H9 (cell line): ENCODE measurements around the gene CFAP43. TPM values are rescaled to one million over a fixed set of nuclear protein-coding genes. Genes with fewer than 3 reads are reported as not detected.

Source experiments
- DNase-seq: peaks from one replicate; pipeline ENCODE4 v3.0.0-alpha.2; 2017
- H2AFZ ChIP-seq: one replicate; pipeline ENCODE4 v1.6.1; 2013; ENCODE audit warnings: mild to moderate bottlenecking, low read length, control low read depth, moderate library complexity
- H2AK5ac ChIP-seq: 2 replicates; pipeline ENCODE4 v1.6.1; 2013; ENCODE audit warnings: low read length, control low read depth, mixed read lengths; ENCODE audit not compliant: insufficient read length
- H2BK120ac ChIP-seq: one replicate; pipeline ENCODE4 v1.6.1; 2013; ENCODE audit warnings: low read depth, mild to moderate bottlenecking, low read length, control low read depth, inconsistent platforms; ENCODE audit not compliant: poor library complexity, severe bottlenecking
- H2BK12ac ChIP-seq: 2 replicates; pipeline ENCODE4 v1.6.1; 2013; ENCODE audit warnings: low read length, control low read depth, mixed read lengths, low read depth; ENCODE audit not compliant: insufficient read length
- H2BK15ac ChIP-seq: 2 replicates; pipeline ENCODE4 v1.6.1; 2013; ENCODE audit warnings: low read depth, low read length, control low read depth
- H2BK20ac ChIP-seq: one replicate; pipeline ENCODE4 v1.6.1; 2013; ENCODE audit warnings: low read depth, mild to moderate bottlenecking, low read length, control low read depth, inconsistent platforms; ENCODE audit not compliant: poor library complexity, severe bottlenecking
- H2BK5ac ChIP-seq: 2 replicates; pipeline ENCODE4 v1.6.1; 2013; ENCODE audit warnings: low read length, control low read depth, mixed read lengths; ENCODE audit not compliant: insufficient read length
- H3K14ac ChIP-seq: 2 replicates; pipeline ENCODE4 v1.6.1; 2013; ENCODE audit warnings: low read length, control low read depth; ENCODE audit not compliant: insufficient read depth
- H3K18ac ChIP-seq: 2 replicates; pipeline ENCODE4 v1.6.1; 2013; ENCODE audit warnings: low read depth, mild to moderate bottlenecking, mixed read lengths, low read length, control low read depth; ENCODE audit not compliant: insufficient read length
- H3K23ac ChIP-seq: 2 replicates; pipeline ENCODE4 v1.6.1; 2013; ENCODE audit warnings: low read length, control low read depth, mixed read lengths, low read depth; ENCODE audit not compliant: insufficient read length
- H3K23me2 ChIP-seq: 2 replicates; pipeline ENCODE4 v1.6.1; 2013; ENCODE audit warnings: low read depth, mild to moderate bottlenecking, mixed read lengths, low read length, control low read depth; ENCODE audit not compliant: insufficient read length, poor library complexity, severe bottlenecking
- H3K27ac ChIP-seq: 2 replicates; pipeline ENCODE4 v1.5.1; 2013; ENCODE audit warnings: low read length, control low read depth, mixed read lengths, low read depth; ENCODE audit not compliant: insufficient read length
- H3K27me3 ChIP-seq: 2 replicates; pipeline ENCODE4 v1.6.1; 2013; ENCODE audit warnings: low read length, control low read depth, inconsistent platforms; ENCODE audit not compliant: insufficient read depth
- H3K4ac ChIP-seq: 2 replicates; pipeline ENCODE4 v1.6.1; 2013; ENCODE audit warnings: low read depth, mild to moderate bottlenecking, control low read depth, inconsistent platforms, low read length, moderate library complexity
- H3K4me1 ChIP-seq: 2 replicates; pipeline ENCODE4 v1.6.1; 2013; ENCODE audit warnings: low read length, control low read depth, inconsistent platforms; ENCODE audit not compliant: insufficient read depth
- H3K4me2 ChIP-seq: 2 replicates; pipeline ENCODE4 v1.6.1; 2013; ENCODE audit warnings: low read length, control low read depth, mixed read lengths; ENCODE audit not compliant: insufficient read length, insufficient read depth
- H3K56ac ChIP-seq: 2 replicates; pipeline ENCODE4 v1.6.1; 2013; ENCODE audit warnings: low read depth, mild to moderate bottlenecking, mixed read lengths, low read length, control low read depth; ENCODE audit not compliant: insufficient read length
- H3K79me1 ChIP-seq: 2 replicates; pipeline ENCODE4 v1.6.1; 2013; ENCODE audit warnings: low read depth, mild to moderate bottlenecking, moderate library complexity, low read length, control low read depth, inconsistent platforms; ENCODE audit not compliant: insufficient read depth, poor library complexity, severe bottlenecking
- H3K79me2 ChIP-seq: 2 replicates; pipeline ENCODE4 v1.6.1; 2013; ENCODE audit warnings: low read length, control low read depth, inconsistent platforms; ENCODE audit not compliant: insufficient read depth
- H3K9ac ChIP-seq: 2 replicates; pipeline ENCODE4 v1.6.1; 2013; ENCODE audit warnings: low read length, control low read depth, mixed read lengths; ENCODE audit not compliant: insufficient read length; ENCODE audit errors: extremely low read depth
- H3K9me3 ChIP-seq: one replicate; pipeline ENCODE4 v1.6.1; 2013; ENCODE audit warnings: low read depth, low read length, inconsistent platforms; ENCODE audit not compliant: control insufficient read depth
- H3T11ph ChIP-seq: one replicate; pipeline ENCODE4 v1.6.1; 2013; ENCODE audit warnings: mild to moderate bottlenecking, low read length, control low read depth, inconsistent platforms
- H4K20me1 ChIP-seq: one replicate; pipeline ENCODE4 v1.6.1; 2013; ENCODE audit not compliant: control insufficient read depth, insufficient read length, insufficient read depth
- H4K5ac ChIP-seq: 2 replicates; pipeline ENCODE4 v1.6.1; 2013; ENCODE audit warnings: low read depth, mild to moderate bottlenecking, mixed read lengths, low read length, control low read depth; ENCODE audit not compliant: insufficient read length
- H4K8ac ChIP-seq: replicated peaks from 2 replicates; pipeline ENCODE4 v1.6.1; 2013; ENCODE audit warnings: low read length, control low read depth, mixed read lengths, low read depth; ENCODE audit not compliant: insufficient read length
- H4K91ac ChIP-seq: 2 replicates; pipeline ENCODE4 v1.6.1; 2013; ENCODE audit warnings: low read depth, mild to moderate bottlenecking, moderate library complexity, mixed read lengths, low read length, control low read depth; ENCODE audit not compliant: insufficient read length
- H3K27ac Mint-ChIP-seq, 3 experiments: 2 replicates in 2 of 3; 3 replicates in 1 of 3; pipeline ENCODE4 v1.8.0; 2020 to 2021; ENCODE audit warnings: mixed read lengths in 3 of 3, mild to moderate bottlenecking in 1 of 3, moderate library complexity in 1 of 3
- H3K27me3 Mint-ChIP-seq: 2 replicates; pipeline ENCODE4 v1.8.0; 2021; ENCODE audit warnings: low read depth, mild to moderate bottlenecking, moderate library complexity, mixed read lengths
- H3K36me3 Mint-ChIP-seq, 3 experiments: 2 replicates in 2 of 3; 3 replicates in 1 of 3; pipeline ENCODE4 v1.8.0; 2020 to 2021; ENCODE audit warnings: low read depth in 3 of 3, mixed read lengths in 3 of 3; ENCODE audit not compliant: insufficient read depth in 1 of 3
- H3K4me1 Mint-ChIP-seq, 2 experiments: 2 replicates each; pipeline ENCODE4 v1.8.0; 2020; ENCODE audit warnings: mixed read lengths in 2 of 2
- H3K4me3 Mint-ChIP-seq, 2 experiments: 2 replicates in 1 of 2; 3 replicates in 1 of 2; pipeline ENCODE4 v1.8.0; 2020 to 2021; ENCODE audit warnings: mild to moderate bottlenecking in 2 of 2, mixed read lengths in 2 of 2, moderate library complexity in 1 of 2
- H3K9me3 Mint-ChIP-seq, 2 experiments: 2 replicates in 1 of 2; 3 replicates in 1 of 2; pipeline ENCODE4 v1.8.0; 2020; ENCODE audit warnings: mild to moderate bottlenecking in 2 of 2, mixed read lengths in 2 of 2, moderate library complexity in 1 of 2
- CTCF ChIP-seq: fragments of 200-600 bp; sonication (generic); conservative IDR thresholded peaks from 3 replicates; pipeline ENCODE4 v1.8.0; 2021; ENCODE audit warnings: antibody characterized with exemption, mild to moderate bottlenecking
- WGBS: extraction: QIAGEN DNeasy Blood & Tissue Kit; methylation state at CpG from one replicate; pipeline ENCODE4 v1.1.7; 2013; ENCODE audit warnings: missing lambda C conversion rate, low lambda C conversion rate, mixed read lengths; ENCODE audit not compliant: insufficient read length; ENCODE audit errors: extremely low coverage; 5-methylcytosine and 5-hydroxymethylcytosine counted together
- total RNA-seq: library from RNA; stranded (reverse); gene quantifications from 2 replicates; pipeline ENCODE4 v1.2.1, GENCODE V29; 2021

The CFAP43 gene
- total RNA-seq, 1 experiment from 2014 or later, result 0.26 TPM

GRCh38 chr10:104260775-104261115 lies 28.6 kb upstream of the CFAP43 start:
- no peak overlapping the region for H3K56ac ChIP-seq
- no peaks in the 10 kb centered on the region for H3K9me3 Mint-ChIP-seq
- no peak overlapping the region for H3K23ac ChIP-seq
- H4K91ac ChIP-seq, result no peak overlapping the region
- no peak for DNase-seq
- no peaks in the 10 kb centered on the region for H4K20me1 ChIP-seq
- no peak overlapping the region for H2BK120ac ChIP-seq
- WGBS, result no CpG with 5 or more reads among the region's 3 CpGs
- no peaks in the 10 kb centered on the region for H3K79me1 ChIP-seq
- no peak overlapping the region for H4K5ac ChIP-seq
- H3K79me2 ChIP-seq, result no peaks in the 10 kb centered on the region; the same call in 1 of the 2 replicates
- peaks cover 1 to 67% (median 11%) of the 10 kb centered on the region in 3 experiments; a peak in 5 of 7 replicates for H3K36me3 Mint-ChIP-seq
- no peak overlapping the region for H3K4me2 ChIP-seq
- H3K4ac ChIP-seq, result no peak overlapping the region
- no peak overlapping the region for H4K8ac ChIP-seq
- H3K27ac Mint-ChIP-seq, result no peak overlapping the region
- H3K27me3 ChIP-seq, result no peaks in the 10 kb centered on the region
- H3K4me3 Mint-ChIP-seq, result no peak overlapping the region
- H3K23me2 ChIP-seq, result no peaks in the 10 kb centered on the region
- H2BK15ac ChIP-seq, result no peak overlapping the region
- H3K27me3 Mint-ChIP-seq, result no peaks in the 10 kb centered on the region
- 0 out of 2 replicates have a peak, but pooled peaks cover under 1% of the 10 kb centered on the region for H3K4me1 ChIP-seq
- H2BK5ac ChIP-seq, result no peak overlapping the region
- H3T11ph ChIP-seq, result no peak overlapping the region
- H3K27ac ChIP-seq, result no peak overlapping the region
- H2BK12ac ChIP-seq, result no peak overlapping the region
- no peak overlapping the region for H2BK20ac ChIP-seq
- no peaks in the 10 kb centered on the region for H3K9me3 ChIP-seq
- no peak overlapping the region for H3K14ac ChIP-seq
- no peak overlapping the region for H3K9ac ChIP-seq
- no peak overlapping the region for H2AFZ ChIP-seq
- TF ChIP-seq CTCF, result no peak
- H2AK5ac ChIP-seq, result no peak overlapping the region
- peaks cover 7 to 27% of the 10 kb centered on the region in 2 experiments for H3K4me1 Mint-ChIP-seq
- H3K18ac ChIP-seq, result no peak overlapping the region
